ENCODE data around the gene LHX6. TPM values are rescaled to one million over a fixed set of nuclear protein-coding genes. Genes with fewer than 3 reads are reported as not detected.

LHX6 gene
- total and polyA plus RNA-seq, 2 experiments from 2014 or later = 1.0 to 1.2 TPM

DNA sequence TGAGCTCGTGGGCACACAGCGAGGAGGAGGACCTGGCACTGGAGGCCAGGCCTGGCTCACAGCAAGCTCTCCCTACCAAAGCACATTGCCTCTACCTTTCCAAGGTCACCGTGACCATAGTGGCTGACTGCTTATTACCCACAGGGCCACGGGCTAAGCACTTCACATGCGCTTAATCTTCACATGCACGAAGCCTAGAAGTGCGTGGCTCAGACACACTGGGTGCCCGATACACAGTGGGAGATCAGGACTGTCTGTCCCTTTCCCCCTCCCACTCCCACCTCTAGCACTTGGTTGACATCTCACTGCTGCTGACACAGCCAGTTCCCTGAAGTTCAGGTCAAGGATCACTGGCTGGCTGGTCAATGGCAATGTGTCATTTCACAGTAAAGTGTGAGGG is 23.6 kb downstream of the LHX6 start:
- peaks cover 13% of the 10 kb centered on the region for H3K4me1 ChIP-seq (ENCODE audit: insufficient read depth)
- H3K79me2 ChIP-seq (replicated peaks; ENCODE audit: insufficient read depth) = no peaks in the 10 kb centered on the region
- no peak for ATAC-seq
- DNase-seq (ENCODE audit: low spot score) = no peak
- H3K4me3 ChIP-seq = no peak overlapping the region
- H3K9me2 ChIP-seq (ENCODE audit: insufficient read depth) = 0 out of 2 replicates have a peak, but pooled peaks cover 5% of the 10 kb centered on the region
- Mint-ChIP-seq H3K9me3 (no peaks in the 10 kb centered on the region), H3K27ac (no peak overlapping the region), H3K27me3 (ENCODE audit: insufficient read depth, low read depth, poor library complexity) (peaks cover 4% of the 10 kb centered on the region), H3K4me1 (peaks cover 17% of the 10 kb centered on the region), H3K36me3 (ENCODE audit: low read depth) (no peaks in the 10 kb centered on the region; the same call in 2 of the 3 replicates), H3K4me3 (no peak overlapping the region)
- no peak overlapping the region for H2AFZ ChIP-seq
- H3K27me3 ChIP-seq (ENCODE audit: insufficient read depth) = no peaks in the 10 kb centered on the region
- H3K4me2 ChIP-seq = no peak overlapping the region
- no peaks in the 10 kb centered on the region for H3K36me3 ChIP-seq (ENCODE audit: insufficient read depth)
- no peaks in the 10 kb centered on the region for H3F3A ChIP-seq (replicated peaks; ENCODE audit: low read depth)
- no peaks in the 10 kb centered on the region for H4K20me1 ChIP-seq (replicated peaks; ENCODE audit: insufficient read depth)
- H3K27ac ChIP-seq (ENCODE audit: low read depth) = no peak overlapping the region
- TF ChIP-seq, protein P1, sequence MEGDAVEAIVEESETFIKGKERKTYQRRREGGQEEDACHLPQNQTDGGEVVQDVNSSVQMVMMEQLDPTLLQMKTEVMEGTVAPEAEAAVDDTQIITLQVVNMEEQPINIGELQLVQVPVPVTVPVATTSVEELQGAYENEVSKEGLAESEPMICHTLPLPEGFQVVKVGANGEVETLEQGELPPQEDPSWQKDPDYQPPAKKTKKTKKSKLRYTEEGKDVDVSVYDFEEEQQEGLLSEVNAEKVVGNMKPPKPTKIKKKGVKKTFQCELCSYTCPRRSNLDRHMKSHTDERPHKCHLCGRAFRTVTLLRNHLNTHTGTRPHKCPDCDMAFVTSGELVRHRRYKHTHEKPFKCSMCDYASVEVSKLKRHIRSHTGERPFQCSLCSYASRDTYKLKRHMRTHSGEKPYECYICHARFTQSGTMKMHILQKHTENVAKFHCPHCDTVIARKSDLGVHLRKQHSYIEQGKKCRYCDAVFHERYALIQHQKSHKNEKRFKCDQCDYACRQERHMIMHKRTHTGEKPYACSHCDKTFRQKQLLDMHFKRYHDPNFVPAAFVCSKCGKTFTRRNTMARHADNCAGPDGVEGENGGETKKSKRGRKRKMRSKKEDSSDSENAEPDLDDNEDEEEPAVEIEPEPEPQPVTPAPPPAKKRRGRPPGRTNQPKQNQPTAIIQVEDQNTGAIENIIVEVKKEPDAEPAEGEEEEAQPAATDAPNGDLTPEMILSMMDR (conservative IDR thresholded peaks at IDR 0.05; ENCODE audit: low read depth in 2 of 2) = no peak
- TF ChIP-seq ZNF462 (CRISPR knock-in tag; IDR thresholded peaks at IDR 0.05) (no peak), POLR2AphosphoS5 (IDR thresholded peaks at IDR 0.05; ENCODE audit: low read depth) (no peak), CREB1 (CRISPR knock-in tag; IDR thresholded peaks at IDR 0.05; ENCODE audit: low read depth) (no peak), EZH2 (IDR thresholded peaks at IDR 0.05; ENCODE audit: low read depth, unreplicated experiment) (no peak), STAT1 (IDR thresholded peaks at IDR 0.05; ENCODE audit: unreplicated experiment) (no peak), EZH2phosphoT487 (IDR thresholded peaks at IDR 0.05; ENCODE audit: unreplicated experiment) (no peak), ZNF114 (CRISPR knock-in tag; IDR thresholded peaks at IDR 0.05) (no peak), ZNF331 (CRISPR knock-in tag; IDR thresholded peaks at IDR 0.05; ENCODE audit: low read depth) (no peak), ETS1 (IDR thresholded peaks at IDR 0.05) (no peak)
- TF ChIP-seq, protein P2, sequence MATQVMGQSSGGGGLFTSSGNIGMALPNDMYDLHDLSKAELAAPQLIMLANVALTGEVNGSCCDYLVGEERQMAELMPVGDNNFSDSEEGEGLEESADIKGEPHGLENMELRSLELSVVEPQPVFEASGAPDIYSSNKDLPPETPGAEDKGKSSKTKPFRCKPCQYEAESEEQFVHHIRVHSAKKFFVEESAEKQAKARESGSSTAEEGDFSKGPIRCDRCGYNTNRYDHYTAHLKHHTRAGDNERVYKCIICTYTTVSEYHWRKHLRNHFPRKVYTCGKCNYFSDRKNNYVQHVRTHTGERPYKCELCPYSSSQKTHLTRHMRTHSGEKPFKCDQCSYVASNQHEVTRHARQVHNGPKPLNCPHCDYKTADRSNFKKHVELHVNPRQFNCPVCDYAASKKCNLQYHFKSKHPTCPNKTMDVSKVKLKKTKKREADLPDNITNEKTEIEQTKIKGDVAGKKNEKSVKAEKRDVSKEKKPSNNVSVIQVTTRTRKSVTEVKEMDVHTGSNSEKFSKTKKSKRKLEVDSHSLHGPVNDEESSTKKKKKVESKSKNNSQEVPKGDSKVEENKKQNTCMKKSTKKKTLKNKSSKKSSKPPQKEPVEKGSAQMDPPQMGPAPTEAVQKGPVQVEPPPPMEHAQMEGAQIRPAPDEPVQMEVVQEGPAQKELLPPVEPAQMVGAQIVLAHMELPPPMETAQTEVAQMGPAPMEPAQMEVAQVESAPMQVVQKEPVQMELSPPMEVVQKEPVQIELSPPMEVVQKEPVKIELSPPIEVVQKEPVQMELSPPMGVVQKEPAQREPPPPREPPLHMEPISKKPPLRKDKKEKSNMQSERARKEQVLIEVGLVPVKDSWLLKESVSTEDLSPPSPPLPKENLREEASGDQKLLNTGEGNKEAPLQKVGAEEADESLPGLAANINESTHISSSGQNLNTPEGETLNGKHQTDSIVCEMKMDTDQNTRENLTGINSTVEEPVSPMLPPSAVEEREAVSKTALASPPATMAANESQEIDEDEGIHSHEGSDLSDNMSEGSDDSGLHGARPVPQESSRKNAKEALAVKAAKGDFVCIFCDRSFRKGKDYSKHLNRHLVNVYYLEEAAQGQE (IDR thresholded peaks at IDR 0.05; ENCODE audit: unreplicated experiment) = no peak

Measured in GM23338 (cell line).